GM18873 (cell line): Measurements from ENCODE around the gene PITHD1.
"Not testable (repeated sequence)": the region's sequence is repeated elsewhere in the genome, so short reads cannot be mapped to it uniquely, and the experiment has no call there.

Experiments used
- ATAC-seq: cut with Tn5 transposase; IDR thresholded peaks from one replicate; pipeline ENCODE4 v1.9.1; 2021; ENCODE audit warnings: mild to moderate bottlenecking, moderate library complexity, moderate number of reproducible peaks; ENCODE audit not compliant: unreplicated experiment, low FRiP score

The PITHD1 gene, protein sequence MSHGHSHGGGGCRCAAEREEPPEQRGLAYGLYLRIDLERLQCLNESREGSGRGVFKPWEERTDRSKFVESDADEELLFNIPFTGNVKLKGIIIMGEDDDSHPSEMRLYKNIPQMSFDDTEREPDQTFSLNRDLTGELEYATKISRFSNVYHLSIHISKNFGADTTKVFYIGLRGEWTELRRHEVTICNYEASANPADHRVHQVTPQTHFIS

DNA sequence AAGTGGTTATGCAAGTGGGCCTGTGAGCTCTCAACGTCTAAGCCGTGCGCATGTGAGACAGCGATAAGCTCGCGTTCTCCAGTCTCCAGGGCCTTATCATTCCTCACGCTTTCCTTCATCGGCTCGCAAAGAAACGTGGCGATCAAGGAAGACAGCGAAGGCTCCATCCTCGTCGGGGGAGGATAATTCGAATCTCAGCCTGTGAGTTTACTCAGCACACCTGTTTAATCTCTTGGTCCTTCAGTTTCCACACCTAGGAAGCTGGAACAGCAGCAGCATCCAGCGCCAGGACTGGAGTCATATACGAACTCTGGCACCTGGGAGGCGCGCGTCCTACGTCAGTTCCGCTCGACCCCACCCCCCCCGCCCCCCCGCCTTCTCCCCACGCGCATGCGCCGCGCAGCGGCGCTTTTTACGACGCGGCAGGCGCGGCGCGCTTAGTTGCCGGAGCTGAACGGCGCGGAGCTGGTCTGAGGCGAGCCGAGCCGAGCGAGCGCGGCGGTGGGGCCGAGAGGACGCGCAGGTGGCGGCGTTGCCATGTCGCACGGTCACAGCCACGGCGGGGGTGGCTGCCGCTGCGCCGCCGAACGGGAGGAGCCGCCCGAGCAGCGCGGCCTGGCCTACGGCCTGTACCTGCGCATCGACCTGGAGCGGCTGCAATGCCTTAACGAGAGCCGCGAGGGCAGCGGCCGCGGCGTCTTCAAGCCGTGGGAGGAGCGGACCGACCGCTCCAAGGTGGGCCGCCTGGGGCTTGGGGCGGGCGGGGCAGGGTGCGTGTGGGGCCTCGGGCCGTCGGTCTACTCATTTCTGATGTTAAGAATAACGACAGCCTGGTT lies at the start of gene PITHD1:
PITHD1 (plus strand) TSS at position 440 of the 836 bp plus-strand sequence; CDS start at position 538, 98 bp downstream.
- no peak for ATAC-seq

DNA sequence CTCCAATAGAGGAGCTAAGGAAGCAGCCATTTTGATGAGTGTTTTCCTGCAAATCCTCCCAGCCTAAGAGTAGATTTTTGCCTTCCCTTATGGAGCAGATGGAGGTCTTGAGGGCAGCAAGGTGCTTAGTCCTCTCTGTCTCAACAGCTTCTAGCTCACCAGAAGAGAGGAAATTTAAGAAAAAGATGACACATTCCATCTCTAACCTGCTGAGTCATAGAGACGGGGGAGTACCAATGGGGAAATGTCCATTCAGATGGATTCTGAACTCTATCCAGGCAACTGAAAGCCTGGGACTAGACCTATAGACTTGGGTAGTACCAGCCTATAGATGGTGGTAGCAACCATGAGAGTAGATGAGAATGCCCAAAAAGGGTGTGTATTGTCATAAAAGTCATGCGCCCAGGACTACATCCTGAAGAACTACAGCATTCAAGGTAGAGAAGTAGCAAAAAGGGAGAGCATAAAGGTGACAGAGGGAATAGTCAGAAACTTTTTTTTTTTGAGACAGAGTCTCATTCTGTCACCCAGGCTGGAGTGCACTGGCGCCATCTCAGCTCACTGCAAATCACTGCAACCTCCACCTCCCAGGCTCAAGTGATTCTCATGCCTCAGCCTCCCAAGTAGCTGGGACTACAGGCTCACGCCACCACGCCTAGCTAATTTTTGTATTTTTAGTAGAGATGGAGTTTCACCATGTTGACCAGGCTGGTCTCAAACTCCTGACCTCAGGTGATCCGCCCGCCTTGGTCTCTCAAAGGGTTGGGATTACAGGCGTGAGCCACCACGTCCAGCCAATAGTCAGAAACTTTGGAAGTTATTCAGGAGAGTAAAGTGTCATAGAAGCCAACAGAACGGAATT lies 45.6 kb upstream of the PITHD1 start:
- ATAC-seq: no peak

DNA sequence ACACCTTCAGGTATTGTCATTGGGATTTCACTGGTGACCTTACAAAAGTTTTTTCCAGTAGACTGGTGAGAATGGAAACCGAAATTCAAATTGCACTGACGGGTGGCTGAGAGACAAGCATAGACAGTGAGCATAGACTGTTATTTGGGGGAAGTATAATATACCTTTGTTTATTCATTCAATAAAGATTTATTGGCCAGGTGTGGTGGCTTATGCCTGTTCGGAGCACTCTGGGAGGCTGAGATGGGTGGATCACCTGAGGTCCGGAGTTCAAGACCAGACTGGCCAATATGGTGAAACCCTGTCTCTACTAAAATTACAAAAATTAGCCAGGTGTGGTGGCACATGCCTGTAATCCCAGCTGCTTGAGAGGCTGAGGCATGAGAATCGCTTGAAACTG lies 44.9 kb upstream of the PITHD1 start:
- ATAC-seq: not testable (repeated sequence)

DNA sequence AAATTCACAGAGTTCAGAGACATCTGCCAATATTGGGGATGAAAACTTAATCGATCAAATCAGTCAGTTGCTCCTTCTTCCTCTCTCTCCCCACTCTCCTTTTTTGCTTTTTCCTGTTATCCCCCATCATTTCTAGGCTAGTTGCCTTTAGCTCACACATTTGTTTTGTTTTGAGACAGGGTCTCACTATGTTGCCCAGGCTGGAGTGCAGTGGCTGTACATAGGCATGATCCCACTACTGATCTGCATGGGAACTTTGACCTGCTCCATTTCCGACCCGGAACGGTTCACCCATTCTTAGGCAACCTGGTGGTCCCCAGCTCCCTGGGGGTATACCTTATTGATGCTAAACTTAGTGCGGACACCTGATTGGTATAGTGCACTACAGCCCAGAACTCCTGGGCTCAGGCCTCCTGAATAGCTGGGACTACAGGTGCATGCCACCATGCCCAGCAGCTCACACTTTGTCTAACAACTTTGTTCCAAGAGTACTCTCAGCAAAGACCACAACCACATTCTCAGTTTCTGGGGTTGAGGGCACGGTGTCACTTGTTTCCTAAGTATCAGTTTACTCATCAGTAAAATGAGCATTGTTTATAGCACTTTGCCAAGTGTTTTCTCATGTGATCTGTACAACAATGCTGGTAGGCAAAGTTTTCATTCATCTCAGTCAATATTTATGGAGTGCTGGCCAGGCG lies 41.6 kb upstream of the PITHD1 start:
- ATAC-seq: no peak

DNA sequence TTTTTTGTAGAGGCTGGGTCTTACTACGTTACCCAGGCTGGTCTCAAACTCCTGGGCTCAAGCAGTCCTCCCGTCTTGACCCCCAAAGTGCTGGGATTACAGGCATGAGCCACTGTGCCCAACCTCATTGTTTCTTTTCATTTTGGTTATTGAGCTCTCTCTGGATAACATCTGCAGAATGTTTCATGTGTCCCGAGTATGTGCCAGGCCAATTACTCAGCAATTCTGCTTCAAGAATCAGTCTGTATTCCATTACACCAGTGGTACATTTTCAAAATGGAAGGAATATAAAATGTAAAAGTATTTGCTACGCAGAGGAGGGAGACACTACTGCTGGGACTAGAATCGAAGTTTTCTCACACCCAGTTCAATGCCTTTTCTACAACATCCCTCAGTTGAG lies 36.6 kb upstream of the PITHD1 start:
- ATAC-seq: no peak

DNA sequence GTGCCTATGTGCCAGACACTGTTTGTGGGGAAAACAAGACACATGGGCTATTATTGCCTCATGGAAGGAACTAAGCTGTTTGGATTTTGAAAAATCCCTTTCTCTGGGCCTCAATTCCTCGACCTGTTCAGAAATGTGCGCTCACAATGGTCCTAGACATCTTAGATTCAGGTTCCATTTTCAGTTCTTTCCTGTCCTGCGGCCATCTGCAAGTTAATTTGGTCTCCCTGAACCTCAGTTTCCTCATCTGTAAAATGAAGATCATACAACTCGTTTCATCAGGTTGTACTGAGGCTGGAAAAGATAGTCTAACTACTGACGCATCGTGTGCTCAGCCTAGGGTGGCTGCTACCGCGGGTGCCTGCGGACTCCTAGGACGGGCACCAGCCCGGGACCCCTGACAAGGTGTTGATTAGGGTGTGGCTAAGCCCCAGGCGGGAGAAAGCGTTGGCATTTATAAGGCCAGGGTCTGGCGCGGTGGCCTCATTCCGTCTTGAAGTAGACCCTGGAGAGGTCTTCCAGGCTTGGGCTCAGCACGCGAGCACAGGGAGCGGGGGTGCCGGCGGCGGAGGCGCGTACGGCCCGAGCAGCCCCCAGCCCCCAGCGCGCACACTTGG lies 35.4 kb upstream of the PITHD1 start:
- peak; percentile 25 for ATAC-seq

DNA sequence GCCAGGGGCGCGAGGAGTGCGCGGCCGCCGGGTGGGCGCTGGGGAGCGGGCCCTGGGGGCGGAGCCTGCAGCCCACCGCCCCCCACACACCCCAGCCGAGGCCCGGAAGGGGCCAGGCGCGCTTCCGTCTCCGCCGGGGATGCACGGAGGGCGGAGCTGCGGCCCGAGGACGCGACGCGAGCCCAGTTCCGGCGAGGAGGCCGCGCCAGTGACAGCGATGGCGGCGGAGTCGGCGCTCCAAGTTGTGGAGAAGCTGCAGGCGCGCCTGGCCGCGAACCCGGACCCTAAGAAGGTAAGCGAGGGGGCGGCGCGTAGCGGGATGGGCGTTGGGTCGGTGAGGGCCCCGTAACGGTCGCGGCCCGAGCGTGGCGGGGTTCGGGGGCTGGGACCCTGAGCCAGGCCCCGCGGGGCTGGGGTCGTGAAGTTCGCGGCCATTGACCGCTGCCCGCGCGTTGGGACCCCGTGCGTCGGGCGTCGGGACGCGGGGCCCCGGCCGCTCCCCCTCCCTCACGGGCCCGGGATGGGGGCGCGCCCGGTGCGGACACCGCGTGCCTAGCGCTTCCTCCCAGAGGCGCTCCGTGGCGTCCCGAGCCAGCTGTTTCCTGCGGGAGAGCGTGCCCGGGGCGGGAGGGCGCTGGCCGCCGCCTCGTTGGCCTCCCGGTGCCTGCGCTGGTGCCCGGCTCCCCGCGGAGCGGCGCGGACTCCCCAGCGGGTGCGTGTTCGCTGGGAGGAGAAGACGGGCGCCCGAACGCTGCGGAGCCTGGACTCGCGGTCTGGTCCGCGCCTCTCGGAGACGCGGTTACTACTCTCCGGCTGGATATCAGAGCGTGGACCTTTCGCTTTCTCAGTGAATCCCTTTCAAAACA lies 34.7 kb upstream of the PITHD1 start, which contains the start of gene ELOA:
ELOA (plus strand) TSS at position 185 of the 866 bp plus-strand sequence; CDS start at position 218, 33 bp downstream.
- peak; percentile 61 for ATAC-seq

DNA sequence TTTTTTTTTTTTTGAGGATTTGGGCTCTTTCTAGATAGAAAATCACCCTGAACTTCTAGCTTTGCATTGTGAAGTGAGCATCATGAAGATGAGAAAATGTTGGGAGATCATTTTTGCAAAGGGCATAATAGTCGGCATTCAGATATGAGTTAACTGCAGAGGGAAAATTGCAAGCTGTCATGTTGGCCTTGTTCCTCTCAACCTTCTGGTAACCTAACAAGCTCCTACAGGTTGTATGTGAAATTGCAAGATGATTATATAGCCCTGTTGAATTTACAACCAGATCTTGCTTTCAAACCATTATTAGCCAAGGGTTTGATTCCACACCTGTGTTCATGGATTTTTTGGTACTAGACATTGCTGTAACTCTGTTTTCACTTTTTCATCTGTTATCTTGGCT lies 32.7 kb upstream of the PITHD1 start:
- ATAC-seq: no peak

DNA sequence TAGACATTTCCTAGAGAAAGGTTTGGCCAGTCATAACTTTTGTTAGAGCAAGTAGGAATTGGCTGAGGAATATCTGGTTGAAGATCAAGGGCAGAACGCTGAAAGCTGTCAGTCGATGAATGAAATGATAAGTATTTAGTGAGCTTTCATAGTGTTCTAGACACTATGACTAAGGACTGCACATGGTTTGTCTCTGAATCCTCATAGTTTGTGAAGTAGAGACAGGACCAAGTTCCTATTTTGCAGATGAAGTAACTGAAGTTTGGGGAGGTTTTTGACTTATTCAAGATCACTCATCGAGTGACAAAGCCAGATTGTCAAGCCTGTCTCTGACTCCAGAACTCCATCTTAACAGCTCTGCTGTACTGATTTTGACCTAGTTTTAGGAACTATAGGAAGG lies 30.2 kb upstream of the PITHD1 start:
- no peak for ATAC-seq

DNA sequence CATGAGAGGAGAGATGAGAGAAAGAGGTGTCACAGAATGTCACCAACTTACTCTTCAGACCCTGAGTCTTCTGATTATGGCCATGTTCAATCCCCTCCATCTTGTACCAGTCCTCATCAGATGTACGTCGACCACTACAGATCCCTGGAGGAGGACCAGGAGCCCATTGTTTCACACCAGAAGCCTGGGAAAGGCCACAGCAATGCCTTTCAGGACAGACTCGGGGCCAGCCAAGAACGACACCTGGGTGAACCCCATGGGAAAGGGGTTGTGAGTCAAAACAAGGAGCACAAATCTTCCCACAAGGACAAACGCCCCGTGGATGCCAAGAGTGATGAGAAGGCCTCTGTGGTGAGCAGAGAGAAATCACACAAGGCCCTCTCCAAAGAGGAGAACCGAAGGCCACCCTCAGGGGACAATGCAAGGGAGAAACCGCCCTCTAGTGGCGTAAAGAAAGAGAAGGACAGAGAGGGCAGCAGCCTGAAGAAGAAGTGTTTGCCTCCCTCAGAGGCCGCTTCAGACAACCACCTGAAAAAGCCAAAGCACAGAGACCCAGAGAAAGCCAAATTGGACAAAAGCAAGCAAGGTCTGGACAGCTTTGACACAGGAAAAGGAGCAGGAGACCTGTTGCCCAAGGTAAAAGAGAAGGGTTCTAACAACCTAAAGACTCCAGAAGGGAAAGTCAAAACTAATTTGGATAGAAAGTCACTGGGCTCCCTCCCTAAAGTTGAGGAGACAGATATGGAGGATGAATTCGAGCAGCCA lies 27.0 kb upstream of the PITHD1 start:
- ATAC-seq: no peak

DNA sequence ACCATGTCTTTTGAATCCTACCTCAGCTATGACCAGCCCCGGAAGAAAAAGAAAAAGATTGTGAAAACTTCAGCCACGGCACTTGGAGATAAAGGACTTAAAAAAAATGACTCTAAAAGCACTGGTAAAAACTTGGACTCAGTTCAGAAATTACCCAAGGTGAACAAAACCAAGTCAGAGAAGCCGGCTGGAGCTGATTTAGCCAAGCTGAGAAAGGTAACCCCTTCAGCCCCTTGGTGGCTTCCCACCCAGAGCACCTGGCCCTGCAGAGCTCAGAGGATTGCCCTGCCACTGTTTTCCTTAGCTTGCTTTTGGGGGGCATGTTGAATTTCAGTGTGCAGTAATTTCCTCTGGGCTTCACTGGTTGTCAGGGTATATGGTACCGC lies 26.4 kb upstream of the PITHD1 start:
- ATAC-seq: no peak

DNA sequence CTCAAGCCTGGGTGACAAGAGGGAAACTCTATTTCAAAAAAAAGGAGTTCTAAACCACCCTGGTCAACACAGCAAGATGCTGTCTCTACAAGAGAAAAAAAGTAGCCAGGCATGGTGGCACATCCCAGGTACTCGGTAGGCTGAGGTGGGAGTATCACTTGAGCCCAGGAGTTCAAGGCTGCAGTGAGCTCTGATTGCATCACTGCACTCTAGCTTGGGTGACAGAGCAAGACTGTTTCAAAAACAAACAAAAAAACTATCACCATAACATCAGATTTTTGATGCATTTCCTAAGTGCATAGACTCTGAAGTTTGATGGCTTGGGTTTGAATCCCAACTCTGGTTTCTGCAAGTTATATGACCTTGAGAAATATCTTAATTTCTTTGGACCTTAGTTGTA lies 25.3 kb upstream of the PITHD1 start:
- ATAC-seq: no peak

DNA sequence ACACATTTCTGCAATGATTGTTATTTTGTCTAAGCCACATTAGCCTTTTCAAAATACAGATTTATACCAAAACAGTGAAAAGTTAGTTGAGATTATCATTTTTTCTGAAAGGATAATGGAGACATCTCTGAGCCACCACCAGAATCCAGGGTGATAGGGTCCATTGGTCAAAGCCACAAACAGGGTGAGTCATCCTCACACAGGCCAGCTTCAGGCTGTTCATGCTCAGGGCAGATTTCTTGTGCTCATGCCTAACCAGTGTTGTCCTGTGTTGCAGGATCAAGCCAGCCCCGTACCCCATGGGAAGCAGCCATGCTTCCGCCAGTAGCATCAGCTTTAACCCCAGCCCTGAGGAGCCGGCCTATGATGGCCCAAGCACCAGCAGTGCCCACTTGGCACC lies 21.5 kb upstream of the PITHD1 start:
- no peak for ATAC-seq

DNA sequence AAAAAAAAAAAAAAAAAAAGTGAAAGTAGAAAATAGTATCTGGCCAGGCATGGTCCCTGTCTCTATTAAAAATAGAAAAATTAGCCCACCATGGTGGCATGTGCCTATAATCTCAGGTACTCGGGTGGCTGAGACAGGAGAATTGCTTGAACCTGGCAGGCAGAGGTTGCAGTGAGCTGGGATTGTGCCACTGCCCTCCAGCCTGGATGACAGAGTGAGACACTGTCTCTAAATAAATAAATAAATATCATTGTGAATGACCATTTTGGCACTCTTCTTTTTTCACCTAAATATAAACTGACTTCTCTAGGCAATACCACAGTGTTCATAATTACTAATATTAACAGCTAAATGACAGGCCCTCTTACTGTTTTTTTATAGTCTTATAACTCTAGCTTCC lies 20.4 kb upstream of the PITHD1 start:
- no peak for ATAC-seq

DNA sequence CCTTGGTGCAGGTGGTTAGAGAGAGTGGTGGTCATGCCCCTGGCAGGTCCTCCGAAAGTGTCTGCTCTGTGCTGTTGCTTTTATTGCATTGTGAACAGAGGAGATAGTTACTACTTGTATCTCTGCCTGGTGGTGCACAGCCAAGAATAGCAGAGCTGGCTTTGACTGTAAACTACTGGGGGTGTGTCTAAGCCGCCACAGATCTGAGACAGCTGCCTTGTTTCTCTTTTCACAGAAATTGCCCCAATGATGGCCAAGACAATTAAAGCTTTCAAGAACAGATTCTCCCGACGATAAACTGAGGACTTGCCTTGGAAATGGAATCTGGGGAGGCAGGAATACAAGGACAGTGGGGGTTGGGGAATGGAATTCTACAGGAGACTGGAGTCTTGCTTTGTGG lies 18.9 kb upstream of the PITHD1 start:
- no peak for ATAC-seq

DNA sequence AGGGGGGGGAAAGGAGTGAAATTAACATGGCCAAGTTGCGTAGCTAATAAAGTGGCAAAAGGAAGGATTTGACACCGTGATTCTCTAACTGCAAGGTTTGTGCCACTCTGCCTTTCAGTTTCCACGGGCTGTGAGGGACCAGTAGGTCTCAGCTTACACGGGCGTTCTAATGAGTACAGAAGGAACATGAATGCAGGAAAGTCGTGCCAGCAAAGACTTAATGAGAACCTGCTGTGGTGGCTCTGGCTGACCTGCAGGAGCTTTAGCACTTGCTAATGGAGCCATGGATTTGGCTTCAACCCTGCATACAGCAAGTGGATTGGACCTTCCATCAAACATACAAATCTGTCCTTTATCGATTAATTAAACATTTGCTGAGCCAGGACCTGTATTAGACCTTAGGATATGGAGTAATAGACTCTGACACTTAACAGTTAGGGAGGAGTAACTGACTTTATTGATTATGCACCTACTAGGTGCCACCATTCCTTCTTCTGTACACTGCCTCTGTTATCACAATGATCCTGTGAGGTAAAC lies 15.1 kb upstream of the PITHD1 start:
- no peak for ATAC-seq

DNA sequence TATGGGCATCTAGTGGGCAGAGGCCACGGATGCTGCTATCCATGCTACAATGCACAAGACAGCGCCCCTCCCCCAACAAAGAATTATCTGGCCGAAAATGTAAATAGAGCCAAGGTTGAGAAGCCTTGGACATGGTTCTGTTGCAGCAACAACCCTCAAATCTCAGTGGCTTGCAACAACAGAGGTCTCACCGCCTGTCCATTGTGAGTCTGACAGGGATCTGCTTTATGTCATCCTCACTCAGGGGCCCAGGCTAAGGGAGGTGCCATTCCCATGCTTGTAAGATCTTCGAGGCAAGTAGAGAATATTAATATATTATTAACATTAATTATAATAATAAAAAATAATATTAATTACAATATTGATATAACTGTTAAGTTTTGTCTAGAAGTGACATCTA lies 9.5 kb upstream of the PITHD1 start:
- no peak for ATAC-seq
